HG03558 (cell line): ENCODE measurements around the gene IFT27.

ENCODE experiments used
- ATAC-seq: cut with Tn5 transposase; IDR thresholded peaks from one replicate; pipeline ENCODE4 v1.9.1; 2021; ENCODE audit warnings: moderate number of reproducible peaks; ENCODE audit not compliant: unreplicated experiment; ENCODE audit errors: extremely low read depth

Gene IFT27

GRCh38 chr22:36729321-36729720 lies 46.6 kb downstream of the IFT27 start:
- ATAC-seq = no peak

- ATAC-seq = no peak
These were observed 47.4 kb downstream of the IFT27 start for GRCh38 chr22:36728505-36728904.

GRCh38 chr22:36727927-36728488 lies 47.9 kb downstream of the IFT27 start:
- ATAC-seq = no peak

DNA sequence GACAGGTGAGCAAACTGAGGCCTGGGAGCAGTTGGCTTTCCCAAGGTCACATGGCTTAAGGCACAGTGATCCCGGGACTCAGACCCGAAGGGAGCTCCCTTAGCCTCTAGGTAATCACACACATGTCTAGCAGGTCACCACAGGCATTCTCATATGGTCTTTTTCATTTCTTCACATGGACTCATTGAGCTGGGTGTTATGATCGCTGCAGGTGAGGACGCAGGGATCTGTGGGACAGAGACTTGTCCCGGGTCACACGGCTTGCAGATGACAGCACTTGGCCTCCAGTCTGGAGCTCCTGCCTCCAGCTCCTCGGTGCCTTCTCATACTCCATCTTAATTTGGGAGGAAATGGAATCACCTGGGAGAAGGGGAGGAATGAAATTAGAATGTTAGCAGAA lies 48.8 kb downstream of the IFT27 start:
- no peak for ATAC-seq

- ATAC-seq = no peak
These were observed 49.9 kb downstream of the IFT27 start for GRCh38 chr22:36726007-36726380.

DNA sequence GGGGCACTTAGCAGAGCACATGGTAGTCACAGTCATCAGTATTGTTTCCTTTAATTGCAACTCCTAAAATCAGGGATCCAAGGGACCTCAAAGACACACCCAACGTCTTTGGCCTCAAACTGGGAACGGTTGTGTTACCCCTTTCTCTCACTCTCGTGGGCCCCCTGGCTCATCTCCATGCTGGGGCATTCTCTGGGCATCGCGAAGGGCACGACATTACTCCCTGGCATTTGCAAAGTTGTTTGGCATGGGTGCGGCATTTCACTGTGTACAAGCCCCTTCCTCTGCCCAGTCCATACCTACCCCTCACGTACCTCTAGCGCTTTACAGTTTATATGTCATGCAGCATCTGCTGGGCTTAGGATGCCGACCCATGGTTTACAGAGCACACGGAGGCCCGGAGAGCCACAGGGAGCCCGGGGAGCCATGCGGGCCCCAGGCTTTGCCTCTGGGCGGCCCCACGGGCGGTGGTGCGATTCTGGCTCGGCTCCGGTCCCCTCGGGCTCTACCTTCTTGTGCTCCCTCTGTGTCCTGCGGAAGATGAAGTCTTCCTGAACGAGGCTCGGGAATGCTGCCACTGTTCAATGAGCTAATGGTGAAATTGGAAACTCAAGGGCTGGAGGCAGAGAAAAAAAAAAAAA lies 50.4 kb downstream of the IFT27 start:
- ATAC-seq = no peak

GRCh38 chr22:36724836-36725235 lies 51.1 kb downstream of the IFT27 start:
- ATAC-seq = no peak

DNA sequence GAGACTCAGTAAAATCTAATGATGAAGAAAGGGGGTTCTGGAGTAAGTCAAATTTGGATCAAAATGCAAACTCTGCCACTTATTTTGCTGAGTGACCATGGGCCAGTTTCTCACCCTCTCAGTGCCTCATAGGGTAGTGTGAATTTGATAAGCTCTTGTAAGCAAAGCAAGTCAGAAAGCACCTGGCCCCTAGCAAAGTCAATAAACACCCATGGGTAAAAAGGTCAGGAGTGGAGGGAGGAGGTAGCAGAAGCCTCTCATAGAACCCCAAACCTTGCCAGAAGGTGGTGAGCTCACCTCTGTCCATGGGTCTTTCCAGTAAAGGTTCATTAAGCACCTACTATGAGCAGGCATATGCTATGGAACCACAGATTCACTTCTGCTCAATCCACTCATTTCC lies 53.9 kb downstream of the IFT27 start:
- no peak for ATAC-seq

DNA sequence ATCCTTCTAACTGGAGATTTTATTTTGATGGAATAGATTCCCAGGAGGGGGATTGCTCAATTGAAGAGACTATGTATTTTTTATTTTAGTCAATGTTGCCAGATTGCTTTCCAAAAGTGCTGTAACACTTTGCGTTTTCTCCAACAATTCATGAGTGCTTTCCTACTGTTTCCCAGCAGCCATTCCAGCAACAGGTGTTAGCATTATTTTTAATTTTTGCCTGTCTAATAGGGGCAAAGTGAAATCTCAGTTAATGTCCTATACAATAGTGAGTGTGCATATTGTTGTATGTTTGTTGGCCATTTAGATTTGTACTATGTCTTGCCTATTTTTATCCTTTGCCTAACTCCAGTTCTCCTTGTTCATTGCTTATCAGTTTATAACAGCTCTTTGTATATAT lies 60.3 kb downstream of the IFT27 start:
- no peak for ATAC-seq

GRCh38 chr22:36714110-36714509 lies 61.8 kb downstream of the IFT27 start:
- no peak for ATAC-seq

DNA sequence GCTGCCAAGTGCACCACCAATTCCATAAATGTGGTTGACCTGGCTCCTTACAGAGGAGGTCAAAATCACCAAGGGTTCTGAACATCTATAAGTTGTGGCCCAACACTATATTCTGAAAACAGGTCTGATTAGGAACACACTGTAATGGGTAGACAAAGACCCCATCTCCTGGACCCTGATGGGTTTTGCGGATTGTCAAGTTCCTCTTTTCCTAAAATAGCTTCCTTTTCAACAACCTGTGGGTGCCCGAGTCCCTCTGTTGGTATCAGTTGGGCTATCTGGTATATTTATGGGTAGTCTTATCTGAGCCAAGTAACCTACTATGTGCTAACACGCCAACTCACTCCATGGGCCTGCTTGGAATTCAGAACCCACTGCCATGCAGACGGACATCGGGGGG lies 62.5 kb downstream of the IFT27 start:
- no peak for ATAC-seq
